Stimulated activated CD8-positive, alpha-beta memory T cell treated with anti-CD3 and anti-CD28 coated beads, Interleukin-2, amount 100 ng/mL, for 1 hour (primary cell): ENCODE results near the gene FNDC3A.
"Not testable (repeated sequence)": the region's sequence is repeated elsewhere in the genome, so short reads cannot be mapped to it uniquely, and the experiment has no call there.

Source experiments
- DNase-seq, 2 donors: peaks; one replicate each; pipeline ENCODE4 v3.0.0-alpha.2; 2020; ENCODE audit warnings: low read depth in 2 of 2

The FNDC3A gene

GRCh38 chr13:49082653-49083536, 107.2 kb downstream of the FNDC3A start:
- DNase-seq: no peak

GRCh38 chr13:49084961-49085360, 109.2 kb downstream of the FNDC3A start:
- no peak for DNase-seq

GRCh38 chr13:49086722-49087121, 111.0 kb downstream of the FNDC3A start:
- DNase-seq: no peak

GRCh38 chr13:49093376-49093775, 117.7 kb downstream of the FNDC3A start:
- no peak for DNase-seq

DNA sequence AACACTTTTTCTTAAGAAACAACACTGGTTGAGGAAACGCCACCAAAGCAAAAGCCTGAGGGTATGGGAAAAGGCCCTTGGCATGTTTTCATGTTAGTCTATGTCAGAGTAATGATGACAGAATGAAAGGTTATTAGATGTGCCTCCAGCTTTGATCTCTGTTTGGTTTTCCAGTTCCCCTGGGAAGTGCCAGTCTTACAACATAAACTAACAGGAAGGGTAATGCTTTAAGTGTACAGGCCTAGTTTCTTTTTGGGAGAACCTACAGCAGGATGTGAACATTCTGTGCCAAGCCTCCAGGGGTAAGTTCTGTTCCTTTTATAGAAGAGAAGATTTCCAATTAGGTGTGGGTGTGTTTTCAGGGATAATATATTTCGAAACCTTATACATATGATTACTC, 121.7 kb downstream of the FNDC3A start:
- no peak for DNase-seq

- no peak for DNase-seq
Observed at GRCh38 chr13:49098198-49098597, 122.5 kb downstream of the FNDC3A start.

- DNase-seq: no peak
Observed at GRCh38 chr13:49098771-49099512, 123.2 kb downstream of the FNDC3A start.

- no peak for DNase-seq
Observed at GRCh38 chr13:49099513-49099877, 123.8 kb downstream of the FNDC3A start.

GRCh38 chr13:49100637-49101570, 125.2 kb downstream of the FNDC3A start:
- no peak for DNase-seq

DNA sequence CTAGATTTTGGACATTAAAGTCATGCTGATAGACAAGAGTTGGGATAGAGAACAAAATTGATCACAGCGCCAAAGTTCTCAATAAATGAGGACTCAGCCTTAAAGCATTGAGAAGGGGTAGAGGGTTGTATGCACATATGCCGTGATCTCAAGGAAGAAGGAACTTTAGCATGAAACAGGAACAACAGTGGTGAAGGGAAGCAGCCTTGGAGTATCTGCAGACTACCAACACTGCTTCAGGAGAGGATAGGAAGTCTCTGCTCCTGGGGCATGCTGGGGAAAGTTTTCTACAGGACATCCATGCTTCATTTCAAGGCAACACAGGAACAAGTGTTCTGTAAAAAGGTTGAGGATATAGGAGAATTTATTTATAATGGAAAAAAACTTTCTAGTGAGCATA, 132.5 kb downstream of the FNDC3A start:
- DNase-seq: no peak

DNA sequence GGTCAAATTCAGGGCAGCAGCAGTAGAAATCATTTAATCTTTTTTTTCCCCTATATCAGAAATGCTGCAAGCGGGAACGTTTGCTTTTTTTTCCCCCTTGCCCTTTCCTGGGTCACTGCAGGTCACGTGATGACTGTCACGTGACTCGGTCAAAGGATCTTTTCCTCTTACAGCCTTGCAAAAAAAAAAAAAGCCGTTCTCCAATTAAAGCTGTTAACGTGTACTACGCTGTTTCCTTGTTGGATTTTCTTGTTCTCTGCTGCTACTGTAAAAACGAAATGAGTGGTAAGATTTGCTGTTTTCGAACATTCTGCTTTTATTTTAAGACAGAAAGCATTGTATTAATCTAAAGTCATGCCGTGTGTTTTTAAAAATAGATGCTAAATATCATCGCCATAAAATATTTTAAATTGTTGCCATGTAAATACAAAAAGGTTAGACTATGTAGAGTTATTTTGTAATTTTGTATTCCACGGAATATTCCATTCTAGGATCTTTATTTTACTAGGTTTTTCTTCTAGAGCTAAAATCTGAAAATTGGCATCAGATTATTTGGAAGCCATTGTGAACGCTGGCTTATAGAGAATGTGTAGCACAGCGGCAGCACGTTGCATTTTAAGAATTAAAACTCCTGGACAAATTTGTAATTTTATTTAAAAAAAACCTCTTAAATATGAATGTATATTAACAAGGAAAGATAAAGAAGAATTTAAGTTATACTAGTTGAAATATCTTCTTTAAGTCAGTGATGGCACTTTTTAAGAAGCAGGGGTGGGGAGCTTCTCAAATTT, 134.6 kb downstream of the FNDC3A start:
- peak; percentile 34 to 48 for DNase-seq

DNA sequence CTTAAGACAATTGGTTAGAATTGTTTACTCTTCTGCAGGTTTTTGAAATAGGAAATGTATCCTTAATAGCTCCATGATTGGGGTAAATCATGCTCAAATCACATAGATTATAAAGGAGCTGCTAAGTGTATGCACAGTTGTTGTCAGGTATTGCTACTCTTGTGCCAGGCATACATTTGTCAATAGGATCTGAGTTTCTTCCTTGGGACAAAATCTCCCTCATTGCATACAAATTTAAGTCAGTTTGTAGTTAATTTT, 135.1 kb downstream of the FNDC3A start:
- no peak for DNase-seq

GRCh38 chr13:49112782-49113525, 137.2 kb downstream of the FNDC3A start:
- no peak for DNase-seq

DNA sequence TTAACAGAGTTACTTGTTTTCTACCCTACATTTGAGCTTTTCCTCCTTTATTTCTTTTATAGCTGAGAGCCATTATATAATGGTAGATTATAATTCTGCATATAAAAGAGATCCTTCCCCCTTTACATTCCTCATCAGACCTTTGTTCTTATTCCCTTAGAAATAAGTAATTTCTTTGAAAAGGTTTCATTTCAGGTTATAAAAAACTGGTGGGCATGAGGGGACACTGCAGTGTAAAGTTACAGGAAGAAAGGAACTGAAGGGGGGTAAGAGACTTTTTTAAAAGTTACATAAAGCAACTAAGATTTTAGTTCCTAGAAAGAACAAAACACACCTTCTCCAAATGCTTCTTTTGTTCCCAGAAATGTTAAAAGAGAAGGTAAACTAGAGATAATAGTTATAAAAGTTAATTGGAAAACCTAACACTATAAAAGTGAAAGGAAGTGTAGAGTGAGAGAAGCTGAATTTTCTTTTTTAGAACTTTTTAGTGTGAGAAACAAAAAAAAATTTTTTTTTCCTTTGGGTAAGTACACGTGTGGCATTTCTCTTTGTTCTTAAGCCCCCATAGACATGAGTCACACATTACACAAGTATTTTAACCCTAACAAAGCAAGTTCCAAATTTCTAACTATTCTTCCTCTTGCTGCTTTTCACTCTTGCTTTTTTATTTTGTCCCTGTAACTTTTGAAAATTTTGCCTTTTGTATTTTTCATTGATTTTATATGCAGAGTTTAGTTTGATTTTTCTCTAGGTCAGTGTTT, 138.0 kb downstream of the FNDC3A start:
- DNase-seq: no peak

DNA sequence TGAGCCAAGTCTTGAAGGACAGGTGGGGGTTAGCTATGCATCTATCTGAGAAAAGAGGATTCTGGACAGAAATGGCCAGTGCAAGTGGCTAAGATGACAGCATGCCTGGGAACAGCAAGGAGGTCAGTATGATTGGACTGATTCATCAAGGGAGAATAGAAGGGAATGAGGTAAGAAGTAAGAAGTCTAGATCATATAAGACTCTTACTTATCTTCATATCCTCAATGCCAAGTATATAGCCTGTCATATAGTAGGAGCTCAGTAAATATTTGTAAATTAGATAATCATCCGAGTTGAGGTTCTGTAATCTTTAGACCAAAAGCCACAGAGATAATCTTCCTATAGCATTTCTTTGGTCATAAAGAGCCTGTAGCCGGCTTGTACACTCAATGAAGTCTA, 141.2 kb downstream of the FNDC3A start:
- DNase-seq: no peak

DNA sequence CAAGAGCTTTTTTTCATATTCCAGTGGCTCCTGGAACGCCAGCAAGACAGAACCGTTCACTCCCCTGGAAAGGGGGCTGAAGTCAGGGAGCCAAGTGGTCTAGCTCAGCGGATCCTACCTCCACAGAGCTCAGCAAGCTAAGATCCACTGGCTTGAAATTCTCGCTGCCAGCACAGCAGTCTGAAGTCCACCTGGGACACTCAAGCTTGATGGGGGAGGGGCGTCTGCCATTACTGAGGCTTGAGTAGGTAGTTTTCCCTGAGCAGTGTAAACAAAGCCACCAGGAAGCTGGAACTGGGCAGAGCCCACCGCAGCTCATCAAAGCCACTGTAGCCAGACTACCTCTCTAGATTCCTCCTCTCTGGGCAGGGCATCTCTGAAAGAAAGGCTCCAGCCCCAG, 142.7 kb downstream of the FNDC3A start:
- DNase-seq: not testable (repeated sequence)

DNA sequence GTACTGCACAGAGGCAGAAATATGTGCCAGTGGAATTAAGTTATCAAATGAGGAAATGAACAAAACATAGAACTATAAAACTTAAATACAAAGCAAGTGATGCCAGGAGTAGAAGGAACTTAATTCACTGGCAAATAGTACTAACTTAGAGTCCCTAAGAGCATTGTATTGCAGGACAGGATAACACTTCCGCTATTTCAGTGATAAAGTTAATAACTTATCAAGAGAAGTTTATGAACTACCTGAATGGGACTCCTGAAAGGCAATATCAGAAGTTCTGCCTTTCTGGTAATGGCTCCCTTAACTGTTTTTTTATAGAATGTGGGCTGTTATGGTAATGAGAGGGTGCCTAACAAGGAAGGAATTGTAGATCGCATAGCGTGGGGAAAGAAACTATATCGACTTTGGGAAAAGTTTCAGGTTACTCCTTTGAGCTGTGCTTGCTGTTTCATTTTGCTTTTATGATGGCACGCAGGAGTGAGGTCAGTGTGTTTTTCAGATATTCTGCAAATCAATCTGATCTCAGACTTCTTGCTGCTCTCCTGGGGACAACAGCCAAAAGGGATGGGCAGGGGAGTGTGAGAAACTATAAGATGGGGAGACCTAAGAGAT, 149.1 kb downstream of the FNDC3A start:
- no peak for DNase-seq

GRCh38 chr13:49125964-49126524, 150.3 kb downstream of the FNDC3A start:
- DNase-seq: no peak

DNA sequence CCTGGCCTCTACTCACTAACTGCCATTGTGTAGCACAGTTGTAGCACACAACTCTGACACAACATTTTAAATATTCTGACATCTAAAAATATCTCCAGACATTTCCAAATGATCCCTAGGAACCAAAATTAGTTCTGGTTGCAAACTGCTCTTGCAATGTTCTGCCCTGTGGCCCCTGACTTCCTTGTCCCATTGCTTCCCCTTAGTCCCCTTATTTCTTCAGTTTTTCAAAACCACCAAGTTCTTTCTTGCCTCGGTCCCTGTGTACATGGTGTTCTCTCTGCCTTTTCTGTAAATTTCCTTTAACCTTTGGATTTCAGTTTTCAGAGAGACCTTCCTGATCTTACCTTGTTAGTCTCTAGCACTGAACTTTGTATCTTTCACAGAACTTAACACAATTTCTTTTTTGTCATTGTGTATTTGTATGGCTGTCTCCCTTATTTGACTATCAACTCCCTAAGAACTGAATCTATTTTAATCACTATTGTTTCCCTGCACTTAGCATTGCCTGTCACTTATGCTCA, 156.8 kb downstream of the FNDC3A start:
- no peak for DNase-seq
